ENCODE results near the gene ABR.

DNA sequence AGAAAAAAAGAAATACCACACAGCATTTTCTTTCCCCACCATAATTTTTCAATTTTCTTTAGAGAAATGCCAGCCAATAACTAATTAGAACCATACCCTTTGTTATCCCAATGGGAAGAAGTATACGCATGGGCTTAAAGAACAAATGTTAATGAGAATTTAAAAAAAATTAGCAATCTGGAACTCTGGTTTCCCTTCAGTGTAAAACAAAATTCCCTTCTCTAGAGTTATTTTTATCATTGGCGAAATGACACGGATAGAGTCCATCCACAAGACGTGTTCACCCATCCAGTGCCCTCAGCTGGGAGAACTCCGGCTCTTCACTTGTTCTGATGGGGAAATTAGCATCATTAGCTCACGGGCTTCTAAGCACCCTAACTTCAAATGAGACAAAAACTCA, 203.5 kb downstream of the ABR start:
- TF ChIP-seq, protein P1, sequence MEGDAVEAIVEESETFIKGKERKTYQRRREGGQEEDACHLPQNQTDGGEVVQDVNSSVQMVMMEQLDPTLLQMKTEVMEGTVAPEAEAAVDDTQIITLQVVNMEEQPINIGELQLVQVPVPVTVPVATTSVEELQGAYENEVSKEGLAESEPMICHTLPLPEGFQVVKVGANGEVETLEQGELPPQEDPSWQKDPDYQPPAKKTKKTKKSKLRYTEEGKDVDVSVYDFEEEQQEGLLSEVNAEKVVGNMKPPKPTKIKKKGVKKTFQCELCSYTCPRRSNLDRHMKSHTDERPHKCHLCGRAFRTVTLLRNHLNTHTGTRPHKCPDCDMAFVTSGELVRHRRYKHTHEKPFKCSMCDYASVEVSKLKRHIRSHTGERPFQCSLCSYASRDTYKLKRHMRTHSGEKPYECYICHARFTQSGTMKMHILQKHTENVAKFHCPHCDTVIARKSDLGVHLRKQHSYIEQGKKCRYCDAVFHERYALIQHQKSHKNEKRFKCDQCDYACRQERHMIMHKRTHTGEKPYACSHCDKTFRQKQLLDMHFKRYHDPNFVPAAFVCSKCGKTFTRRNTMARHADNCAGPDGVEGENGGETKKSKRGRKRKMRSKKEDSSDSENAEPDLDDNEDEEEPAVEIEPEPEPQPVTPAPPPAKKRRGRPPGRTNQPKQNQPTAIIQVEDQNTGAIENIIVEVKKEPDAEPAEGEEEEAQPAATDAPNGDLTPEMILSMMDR (conservative IDR thresholded peaks at IDR 0.05): no peak
- TF ChIP-seq ZFX (IDR thresholded peaks at IDR 0.05): no peak

Measured in C4-2B (cell line).